ENCODE measurements around the gene LRRC7.

DNA sequence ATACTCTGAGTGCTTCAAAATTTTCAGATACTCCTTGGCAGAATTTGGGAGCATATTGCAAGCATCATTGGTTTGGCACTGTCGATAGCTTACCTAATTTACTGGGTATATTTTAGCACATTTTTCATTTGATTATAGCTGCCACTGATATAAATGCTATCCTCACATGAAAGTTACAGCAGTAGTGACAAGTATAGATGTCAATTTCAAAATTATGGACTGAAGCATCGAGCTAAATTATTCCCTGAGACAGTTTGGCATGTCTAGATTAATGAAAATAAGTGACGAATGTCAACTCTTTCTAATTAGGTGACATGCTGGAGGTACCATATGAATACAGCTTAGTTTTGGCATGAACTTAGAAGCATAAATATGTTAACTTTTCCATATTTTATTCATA is 83.1 kb downstream of the LRRC7 start:
- TF ChIP-seq CEBPB (IDR thresholded peaks at IDR 0.05; ENCODE audit: low read depth, low read length) (no peak), SP1 (IDR thresholded peaks at IDR 0.05; ENCODE audit: low read depth, low read length) (no peak), CREB1 (IDR thresholded peaks at IDR 0.05) (no peak), CHD1 (IDR thresholded peaks at IDR 0.05; ENCODE audit: low read depth, low read length) (no peak), POLR2AphosphoS5 (IDR thresholded peaks at IDR 0.05; ENCODE audit: low read depth, low read length) (no peak), RBBP5 (IDR thresholded peaks at IDR 0.05; ENCODE audit: borderline replicate concordance, low read depth, low read length) (no peak), SIRT6 (IDR thresholded peaks at IDR 0.05; ENCODE audit: low read length) (no peak)
